GM23338 (cell line): ENCODE data around the gene TJAP1. TPM values are rescaled to one million over a fixed set of nuclear protein-coding genes. Genes with fewer than 3 reads are reported as not detected.

Experiments used
- ATAC-seq: fragments of 200-7000 bp; cut with Tn5 transposase; 3 replicates; pipeline ENCODE4 v1.9.1; 2020
- DNase-seq: peaks from one replicate; pipeline ENCODE4 v3.0.0-alpha.2; 2015; ENCODE audit warnings: low spot score
- H2AFZ ChIP-seq: fragments of 200-600 bp; sonication (generic); 2 replicates; pipeline ENCODE4 v1.8.0; 2016; ENCODE audit warnings: antibody characterized with exemption, mild to moderate bottlenecking, moderate library complexity
- H3F3A ChIP-seq: fragments of 200-600 bp; sonication (generic); replicated peaks from 2 replicates; pipeline ENCODE4 v1.8.0; 2017; ENCODE audit warnings: antibody characterized with exemption, mixed run types, low read depth
- H3K27ac ChIP-seq: fragments of 200-600 bp; sonication (generic); 2 replicates; pipeline ENCODE4 v1.6.1; 2016; ENCODE audit warnings: low read depth
- H3K27me3 ChIP-seq: fragments of 200-600 bp; sonication (generic); 2 replicates; pipeline ENCODE4 v1.8.0; 2016; ENCODE audit warnings: mild to moderate bottlenecking, mixed run types, moderate library complexity; ENCODE audit not compliant: insufficient read depth
- H3K36me3 ChIP-seq: fragments of 200-600 bp; sonication (generic); 2 replicates; pipeline ENCODE4 v1.8.0; 2016; ENCODE audit warnings: mild to moderate bottlenecking; ENCODE audit not compliant: insufficient read depth
- H3K4me1 ChIP-seq: fragments of 200-600 bp; sonication (generic); 2 replicates; pipeline ENCODE4 v1.8.0; 2016; ENCODE audit warnings: mild to moderate bottlenecking, moderate library complexity; ENCODE audit not compliant: insufficient read depth
- H3K4me2 ChIP-seq: fragments of 200-600 bp; sonication (generic); 2 replicates; pipeline ENCODE4 v1.7.1; 2017; ENCODE audit warnings: mixed run types
- H3K4me3 ChIP-seq: fragments of 200-600 bp; sonication (generic); 2 replicates; pipeline ENCODE4 v1.6.1; 2016; ENCODE audit warnings: mixed run types
- H3K79me2 ChIP-seq: fragments of 200-600 bp; sonication (generic); replicated peaks from 2 replicates; pipeline ENCODE4 v1.8.0; 2017; ENCODE audit warnings: mild to moderate bottlenecking; ENCODE audit not compliant: insufficient read depth
- H3K9me2 ChIP-seq: fragments of 200-600 bp; sonication (generic); 2 replicates; pipeline ENCODE4 v1.8.0; 2017; ENCODE audit not compliant: insufficient read depth
- H4K20me1 ChIP-seq: fragments of 200-600 bp; sonication (generic); replicated peaks from 2 replicates; pipeline ENCODE4 v1.8.0; 2017; ENCODE audit warnings: mild to moderate bottlenecking; ENCODE audit not compliant: insufficient read depth
- H3K27ac Mint-ChIP-seq: 2 replicates; pipeline ENCODE4 v1.8.0; 2020; ENCODE audit warnings: inconsistent platforms, mild to moderate bottlenecking, moderate library complexity, mixed read lengths
- H3K27me3 Mint-ChIP-seq: 3 replicates; pipeline ENCODE4 v1.8.0; 2022; ENCODE audit warnings: low read depth, mild to moderate bottlenecking, moderate library complexity, mixed read lengths, inconsistent platforms; ENCODE audit not compliant: insufficient read depth, poor library complexity
- H3K36me3 Mint-ChIP-seq: 3 replicates; pipeline ENCODE4 v1.8.0; 2021; ENCODE audit warnings: low read depth, mild to moderate bottlenecking, inconsistent platforms, moderate library complexity, mixed read lengths
- H3K4me1 Mint-ChIP-seq: 3 replicates; pipeline ENCODE4 v1.8.0; 2020; ENCODE audit warnings: mild to moderate bottlenecking, inconsistent platforms, mixed read lengths
- H3K4me3 Mint-ChIP-seq: 3 replicates; pipeline ENCODE4 v1.8.0; 2021; ENCODE audit warnings: moderate library complexity, mild to moderate bottlenecking, inconsistent platforms, mixed read lengths
- H3K9me3 Mint-ChIP-seq: 3 replicates; pipeline ENCODE4 v1.8.0; 2020; ENCODE audit warnings: moderate library complexity, mild to moderate bottlenecking, inconsistent platforms, mixed read lengths
- CTCF ChIP-seq, 2 experiments: fragments of 200-600 bp in 1 of 2; sonication (generic) in 1 of 2; conservative IDR thresholded peaks; 2 replicates each; pipeline versions ENCODE4 v1.5.1 to v1.6.1; 2016 to 2017; ENCODE audit warnings: antibody characterized with exemption in 2 of 2, low read depth in 2 of 2, mild to moderate bottlenecking in 2 of 2, moderate library complexity in 1 of 2
- EZH2 ChIP-seq: fragments of 200-600 bp; sonication (generic); IDR thresholded peaks from one replicate; pipeline ENCODE4 v1.8.0; 2017; ENCODE audit warnings: antibody characterized with exemption, mild to moderate bottlenecking, low read depth; ENCODE audit not compliant: unreplicated experiment
- NANOG ChIP-seq: IDR thresholded peaks from 2 replicates; pipeline ENCODE4 v1.6.1; 2016; ENCODE audit warnings: antibody characterized with exemption, borderline replicate concordance
- POLR2AphosphoS5 ChIP-seq: IDR thresholded peaks from 2 replicates; pipeline ENCODE4 v1.6.1; 2016; ENCODE audit warnings: antibody characterized with exemption, low read depth
- REST ChIP-seq: IDR thresholded peaks from one replicate; pipeline ENCODE4 v1.6.1; 2018; ENCODE audit warnings: antibody characterized with exemption; ENCODE audit not compliant: unreplicated experiment
- ZNF114 ChIP-seq: fragments of 250-450 bp; sonication (Bioruptor Pico); IDR thresholded peaks from 2 replicates; pipeline ENCODE4 v1.5.0; 2020; ENCODE audit warnings: mild to moderate bottlenecking, moderate library complexity
- ZNF331 ChIP-seq: fragments of 250-450 bp; sonication (Bioruptor Pico); IDR thresholded peaks from 2 replicates; pipeline ENCODE4 v1.5.0; 2020; ENCODE audit warnings: low read depth, mild to moderate bottlenecking, moderate library complexity
- ZNF462 ChIP-seq: fragments of 250-450 bp; sonication (Bioruptor Pico); IDR thresholded peaks from 2 replicates; pipeline ENCODE4 v1.5.0; 2020; ENCODE audit warnings: mild to moderate bottlenecking, moderate library complexity
- polyA plus RNA-seq: library from polyadenylated mRNA; unstranded; fragments of >200 nt; fragmentation: Nextera tagmentation; extraction: Ambion mirVana; gene quantifications from 2 replicates; pipeline ENCODE4 v1.2.1, GENCODE V29; 2016
- total RNA-seq: library from RNA; depleted of rRNA; stranded (reverse); fragments of >200 nt; shearing (Covaris generic); gene quantifications from 2 replicates; pipeline ENCODE4 v1.2.3, GENCODE V29; 2014

TJAP1 gene
- total and polyA plus RNA-seq, 2 experiments from 2014 or later, result 17.6 to 34.3 TPM

- no peak for TF ChIP-seq REST
Observed at GRCh38 chr6:43517505-43518357, 40.4 kb downstream of the TJAP1 start (continued).

GRCh38 chr6:43520097-43520496, 42.7 kb downstream of the TJAP1 start:
- Mint-ChIP-seq H3K27ac (no peak overlapping the region), H3K36me3 (peaks cover 42% of the 10 kb centered on the region), H3K4me3 (no peak overlapping the region), H3K9me3 (no peaks in the 10 kb centered on the region; the same call in 2 of the 3 replicates), H3K4me1 (peaks cover 11% of the 10 kb centered on the region), H3K27me3 (peaks cover 10% of the 10 kb centered on the region)
- Histone ChIP-seq H3K9me2 (no peaks in the 10 kb centered on the region), H3K4me2 (no peak overlapping the region), H3K27ac (no peak overlapping the region), H3K79me2 (peaks cover 37% of the 10 kb centered on the region), H3K4me3 (no peak overlapping the region), H3K4me1 (peaks cover 12% of the 10 kb centered on the region), H3F3A (peaks cover 38% of the 10 kb centered on the region), H3K36me3 (peaks cover 39% of the 10 kb centered on the region), H2AFZ (no peak overlapping the region), H4K20me1 (peaks cover 5% of the 10 kb centered on the region), H3K27me3 (no peaks in the 10 kb centered on the region)
- ATAC-seq, result no peak
- DNase-seq, result no peak
- no peak for TF ChIP-seq NANOG
- no peak; the same call in none of the 2 replicates for TF ChIP-seq POLR2AphosphoS5
- TF ChIP-seq CTCF (conservative IDR thresholded peaks at IDR 0.05; ENCODE audit: low read depth in 2 of 2), result no peak
- no peak for TF ChIP-seq REST
- no peak for TF ChIP-seq ZNF331 (CRISPR knock-in tag)
- TF ChIP-seq EZH2, result no peak
- no peak for TF ChIP-seq ZNF462 (CRISPR knock-in tag)
- TF ChIP-seq ZNF114, result no peak
